Eye (tissue), 1 donor: Measurements from ENCODE around the gene TSPAN4.

Source experiments
- DNase-seq: peaks from one replicate; pipeline ENCODE4 v3.0.0-alpha.2; 2015

Gene TSPAN4

DNA sequence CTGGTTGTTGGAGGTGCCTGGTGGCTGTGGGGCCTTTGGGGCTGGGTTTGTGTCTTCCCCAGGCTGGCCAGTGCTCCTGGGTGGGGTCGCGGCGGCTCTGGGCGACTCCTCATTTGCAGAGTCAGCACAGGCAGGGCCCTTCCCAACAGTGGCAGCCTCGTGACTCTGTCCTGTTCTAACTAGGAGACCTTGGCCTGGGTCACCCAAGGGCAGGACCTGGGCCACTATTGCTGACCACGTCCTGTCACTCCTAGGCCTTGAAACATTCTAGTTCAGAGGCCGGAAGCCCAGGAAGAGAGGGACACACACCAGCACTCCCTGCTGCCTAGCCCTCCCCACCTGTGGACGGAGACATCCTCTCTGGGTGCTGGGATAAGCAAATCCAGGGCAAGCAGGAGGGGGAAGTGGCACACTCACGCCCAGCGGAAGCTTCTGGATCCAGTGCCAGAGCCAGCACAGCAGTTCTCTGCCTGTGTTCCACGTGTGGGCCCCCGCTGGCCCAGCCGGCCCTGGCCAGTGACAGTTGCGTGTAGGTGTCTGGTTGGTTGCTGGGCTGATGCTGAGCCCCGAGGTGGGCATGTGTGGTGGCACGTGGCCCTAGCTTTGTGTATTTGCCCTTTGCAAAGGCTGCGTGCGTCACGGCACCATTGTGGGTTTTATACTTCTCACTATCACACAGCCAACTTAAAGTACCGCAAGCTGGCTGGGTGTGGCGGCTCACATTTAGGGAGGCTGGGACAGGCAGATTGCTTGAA, 72.3 kb downstream of the TSPAN4 start:
- DNase-seq: no peak
